ENCODE results near the gene NAV2.
A peak's percentile ranks its signal among the peaks of the same experiment; 100 is the strongest.
"Not testable (repeated sequence)": the region's sequence is repeated elsewhere in the genome, so short reads cannot be mapped to it uniquely, and the experiment has no call there.

NAV2 gene

DNA sequence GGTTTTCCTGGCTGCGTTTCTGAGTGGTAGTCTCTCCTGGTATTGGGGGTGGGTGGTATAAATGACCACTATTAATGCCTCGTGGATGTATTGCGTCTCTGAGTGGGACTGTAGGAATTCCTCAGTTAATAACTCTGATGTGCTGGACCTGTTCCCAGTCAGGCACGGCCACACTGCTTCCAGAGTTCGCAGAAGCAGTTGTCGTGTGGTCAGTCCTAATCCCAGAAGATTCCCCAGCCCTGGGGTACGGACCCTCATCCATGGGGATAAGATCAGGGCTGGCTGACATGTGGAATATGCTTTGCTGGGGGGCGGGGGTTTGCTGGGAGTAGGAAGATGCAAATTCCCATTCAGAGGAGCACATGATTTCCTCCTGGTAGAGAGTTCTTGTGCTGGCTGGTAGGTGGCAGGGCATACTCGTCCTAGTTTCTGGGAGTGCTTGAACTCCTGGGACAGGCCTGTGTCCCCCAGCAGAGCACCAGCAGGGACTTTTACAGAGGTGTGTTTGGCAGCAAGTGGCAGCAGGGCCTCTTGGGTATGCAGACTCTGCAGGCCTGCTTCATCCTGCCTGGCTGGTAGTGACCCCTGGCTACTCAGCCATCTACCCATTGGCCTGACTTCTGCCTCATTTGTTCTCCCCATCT, 157.4 kb downstream of the NAV2 start:
- no peak for DNase-seq

DNA sequence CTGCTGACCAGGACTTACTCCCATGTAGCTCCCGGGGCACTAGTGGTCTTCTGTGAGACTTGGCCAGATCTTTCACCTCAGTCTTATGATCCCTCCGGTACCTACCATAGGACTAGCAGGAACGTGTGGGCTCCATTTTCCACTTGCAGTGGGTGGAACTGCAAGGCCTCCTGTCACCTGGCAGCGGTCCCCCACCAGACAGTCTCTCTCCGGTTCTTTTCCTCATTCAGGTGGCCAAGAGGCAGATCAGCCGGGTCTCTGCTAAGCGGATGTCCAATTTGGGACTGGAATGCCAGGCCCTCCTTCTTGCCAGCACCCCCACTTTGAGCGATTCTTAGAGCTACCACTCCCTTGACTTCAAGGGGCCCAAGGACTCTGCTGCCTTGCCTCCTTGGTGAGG, 158.9 kb downstream of the NAV2 start:
- no peak for DNase-seq

DNA sequence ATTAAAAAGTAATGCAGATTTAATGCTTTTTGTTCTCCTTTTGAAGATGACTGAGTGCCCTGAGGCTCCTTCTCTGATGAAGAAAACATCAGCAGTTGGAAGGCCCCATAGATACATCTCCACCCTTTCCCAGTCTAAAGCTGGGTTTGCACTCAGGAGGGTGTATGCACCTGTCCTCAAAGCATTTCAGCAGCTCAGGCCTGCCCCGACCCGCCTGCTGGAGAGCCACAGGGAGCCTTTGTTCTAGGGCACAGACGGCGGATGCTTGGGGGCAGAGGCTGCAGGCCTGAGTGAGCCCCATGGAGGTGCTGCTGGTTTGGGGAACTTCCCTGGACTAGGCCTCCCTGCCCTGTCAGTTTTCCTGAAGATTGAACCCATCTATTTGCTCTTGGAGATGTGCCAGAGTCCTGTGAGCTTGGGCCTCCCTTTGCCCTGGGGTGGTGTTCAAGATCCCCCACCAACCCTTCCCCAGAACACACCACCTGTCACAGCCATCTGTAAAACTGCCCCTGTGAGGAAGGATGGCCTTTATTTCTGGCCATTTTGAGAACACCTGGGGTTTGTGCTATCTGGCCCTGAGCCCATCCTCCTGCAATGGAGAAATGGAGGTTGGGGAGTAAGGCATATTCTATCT, 160.0 kb downstream of the NAV2 start:
- peak; percentile 12 for DNase-seq

DNA sequence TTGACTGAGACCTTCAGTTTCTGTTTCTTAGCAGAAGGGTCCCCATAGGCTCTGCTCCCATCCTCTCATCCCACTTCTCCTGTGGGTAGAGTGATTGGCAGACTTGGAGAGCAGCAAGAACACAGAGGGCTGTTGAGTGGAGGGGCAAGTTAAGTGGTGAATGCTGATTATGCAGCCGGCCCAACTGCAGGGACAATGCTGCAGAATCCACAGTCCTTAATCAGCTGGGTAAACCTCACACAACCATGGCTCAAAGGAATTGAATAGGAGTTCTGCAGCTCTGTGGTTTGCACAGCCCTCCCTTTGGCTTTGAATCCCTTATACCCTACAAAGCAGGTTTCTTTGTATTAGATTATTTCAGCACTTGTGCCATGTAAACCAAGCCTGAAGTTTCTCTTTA, 161.1 kb downstream of the NAV2 start:
- peak; percentile 30 for DNase-seq

DNA sequence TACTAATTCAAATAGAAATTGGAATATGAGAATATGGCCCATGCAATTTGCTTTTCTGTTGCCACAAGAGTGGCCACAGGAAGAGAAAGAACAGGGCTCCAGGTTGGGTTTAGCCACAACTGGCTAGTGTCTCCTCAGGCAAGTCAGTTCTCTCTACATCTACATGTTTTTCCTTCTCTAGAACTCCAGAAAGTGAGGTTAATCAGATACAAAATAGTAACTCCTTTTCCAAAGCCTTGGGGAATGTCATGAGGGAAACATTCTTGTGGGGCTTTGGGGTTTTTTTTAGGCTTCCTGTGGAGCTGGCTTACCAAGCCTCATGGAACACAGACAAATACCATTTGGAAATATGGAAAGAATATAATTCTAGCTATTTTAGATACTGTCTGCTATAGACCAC, 161.6 kb downstream of the NAV2 start:
- no peak for DNase-seq

DNA sequence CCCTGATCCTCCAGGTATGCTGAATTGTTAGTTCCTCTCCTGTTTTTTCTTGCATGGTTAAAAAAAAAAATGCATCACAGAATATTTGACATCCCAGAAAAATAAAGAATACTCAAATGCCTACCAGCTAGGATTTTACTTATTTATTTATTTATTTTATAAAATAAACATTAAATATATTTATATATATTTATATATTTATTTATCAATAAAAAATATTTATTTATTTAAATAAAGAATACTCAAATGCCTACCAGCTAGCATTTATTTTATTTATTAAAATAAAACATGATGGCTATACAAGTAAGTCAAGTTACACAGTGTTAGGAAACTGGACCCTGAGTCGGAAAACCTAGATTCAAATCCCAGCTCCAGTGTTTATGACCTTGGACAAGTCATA, 164.1 kb downstream of the NAV2 start:
- no peak for DNase-seq

DNA sequence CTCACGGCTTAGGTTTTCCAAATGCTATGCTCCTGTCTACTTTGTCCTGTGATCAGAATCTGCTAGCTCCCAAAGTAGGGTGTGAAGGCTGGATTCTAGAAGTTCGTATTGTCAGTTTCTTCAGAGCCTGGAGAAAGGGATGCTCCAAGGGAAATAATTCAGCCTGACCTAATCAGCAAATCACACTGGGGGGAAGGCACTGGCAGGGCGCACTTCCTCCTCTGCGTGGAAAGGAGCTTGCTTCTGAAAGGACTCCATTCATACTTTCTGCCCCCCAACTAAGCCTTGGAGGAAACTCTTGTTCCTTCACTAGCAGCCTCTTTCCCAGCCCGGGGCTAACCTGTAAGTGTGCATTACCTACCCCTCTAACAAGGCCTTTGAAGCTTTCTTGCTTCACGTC, 165.9 kb downstream of the NAV2 start:
- no peak for DNase-seq

DNA sequence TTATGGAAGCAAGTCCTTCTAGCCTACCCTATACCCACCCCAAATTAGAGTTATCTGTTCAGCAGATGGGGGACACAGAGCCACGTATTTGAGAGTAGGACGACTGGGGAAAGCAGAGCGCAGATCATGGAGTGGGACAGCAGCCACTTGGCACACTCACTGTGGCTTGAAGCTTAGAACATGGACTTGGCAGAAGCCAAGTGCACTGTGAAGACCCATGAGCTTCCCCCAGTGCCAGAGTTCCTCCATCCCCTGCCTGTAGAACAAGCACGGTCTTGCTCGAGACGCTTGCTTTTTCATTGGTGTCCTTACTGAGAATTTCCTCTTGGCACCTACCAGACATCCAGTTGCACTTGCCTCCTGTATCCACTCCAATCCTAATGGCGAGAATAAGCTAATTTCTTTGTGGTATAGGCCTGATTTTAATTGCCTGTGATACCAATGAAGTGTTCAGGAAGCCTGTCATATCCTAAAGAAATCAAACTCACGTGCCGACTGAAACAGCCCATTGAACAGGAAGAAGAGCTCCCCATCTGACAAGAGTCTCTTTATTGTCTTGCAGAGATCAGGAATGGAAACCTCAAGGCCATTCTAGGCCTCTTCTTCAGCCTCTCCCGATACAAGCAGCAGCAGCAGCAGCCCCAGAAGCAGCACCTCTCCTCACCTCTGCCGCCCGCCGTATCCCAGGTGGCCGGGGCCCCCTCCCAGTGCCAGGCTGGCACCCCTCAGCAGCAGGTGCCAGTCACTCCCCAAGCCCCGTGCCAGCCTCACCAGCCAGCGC, 166.9 kb downstream of the NAV2 start:
- DNase-seq: no peak

DNA sequence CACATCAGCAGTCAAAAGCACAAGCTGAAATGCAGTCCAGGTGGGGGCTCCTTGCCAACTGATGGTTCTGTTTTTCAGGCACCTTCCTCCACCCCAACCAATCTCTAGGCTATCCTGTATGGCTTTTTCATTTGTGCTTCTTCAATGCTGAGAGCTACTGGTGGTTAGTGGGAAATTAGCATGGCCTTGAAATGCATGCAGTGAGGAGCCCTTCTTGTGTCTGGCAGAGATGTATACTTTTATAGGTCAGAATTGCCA, 167.4 kb downstream of the NAV2 start:
- DNase-seq: no peak

DNA sequence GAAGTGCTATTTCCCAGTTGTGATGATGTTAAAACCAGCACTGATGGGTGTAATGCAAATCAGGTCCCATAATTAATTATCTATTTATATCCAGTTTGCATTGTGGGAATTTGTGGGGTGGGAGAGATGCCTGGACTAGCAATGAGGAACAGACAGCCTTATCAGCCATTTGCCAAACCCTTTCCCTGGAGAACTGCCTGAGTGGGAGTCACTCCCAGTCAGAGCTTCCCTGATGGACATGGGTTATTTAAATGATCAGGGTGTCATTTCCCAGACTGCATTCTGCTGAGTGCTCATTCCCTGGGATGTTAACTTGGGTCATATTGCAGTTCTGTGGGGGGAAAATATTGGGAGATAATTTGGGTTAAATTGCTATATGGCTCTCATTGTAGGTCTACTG, 168.5 kb downstream of the NAV2 start:
- DNase-seq: no peak

DNA sequence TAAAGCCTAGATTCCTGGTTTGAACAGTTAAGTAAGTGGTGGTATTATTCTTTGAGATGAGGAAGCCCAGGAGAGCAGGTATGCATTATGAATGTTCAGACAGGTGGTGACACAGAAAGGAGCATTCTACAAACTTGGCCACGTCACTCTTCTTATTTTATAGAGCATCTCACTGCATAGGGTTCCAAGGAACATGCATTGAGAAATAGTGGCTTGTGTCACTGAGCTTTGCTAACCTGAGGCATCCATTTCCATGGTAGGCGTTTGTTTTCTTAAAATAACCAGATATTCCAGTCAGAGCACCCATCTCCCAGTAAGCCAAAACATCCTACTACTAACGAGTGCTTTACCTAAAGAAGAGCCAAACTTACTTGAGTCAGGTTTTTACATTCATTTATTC, 169.7 kb downstream of the NAV2 start:
- no peak for DNase-seq

DNA sequence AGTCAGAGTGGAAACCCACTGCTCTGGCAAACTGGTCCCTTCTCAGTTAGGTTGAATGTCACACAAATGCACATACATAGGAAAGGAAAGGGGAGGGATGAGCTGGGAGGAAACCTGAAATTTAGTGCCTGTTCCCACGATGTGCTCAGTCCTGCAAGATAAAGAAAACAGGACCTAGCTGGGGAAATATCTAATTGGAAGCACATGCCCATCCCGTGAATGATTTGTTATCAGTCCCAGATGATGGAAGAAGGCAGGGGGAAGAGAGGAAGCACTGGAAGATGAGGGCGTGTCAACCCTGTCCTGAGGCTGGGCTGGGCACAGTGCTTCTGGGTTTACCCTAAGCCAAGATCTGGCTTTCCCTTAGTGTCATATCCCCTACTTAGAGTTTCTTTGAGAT, 173.9 kb downstream of the NAV2 start:
- DNase-seq: no peak

DNA sequence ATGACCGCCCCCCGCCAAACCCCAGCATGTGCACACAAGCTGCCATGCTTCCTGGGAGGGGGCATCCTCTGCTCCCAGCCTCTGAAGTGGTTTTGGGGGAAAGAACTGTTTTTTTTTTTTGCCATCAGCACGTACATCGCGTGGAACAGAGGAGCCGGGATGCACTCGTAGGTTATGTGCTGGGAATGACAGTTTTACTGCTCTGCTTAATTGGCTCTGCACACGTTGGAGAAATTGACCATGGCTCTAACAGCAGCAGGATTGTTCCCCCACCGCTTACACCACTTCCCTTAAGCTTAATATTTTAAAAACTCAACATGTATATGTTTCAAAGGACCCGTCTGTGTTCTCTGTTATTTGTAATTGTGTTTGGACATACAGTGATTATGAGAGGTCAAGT, 175.2 kb downstream of the NAV2 start:
- no peak for DNase-seq

DNA sequence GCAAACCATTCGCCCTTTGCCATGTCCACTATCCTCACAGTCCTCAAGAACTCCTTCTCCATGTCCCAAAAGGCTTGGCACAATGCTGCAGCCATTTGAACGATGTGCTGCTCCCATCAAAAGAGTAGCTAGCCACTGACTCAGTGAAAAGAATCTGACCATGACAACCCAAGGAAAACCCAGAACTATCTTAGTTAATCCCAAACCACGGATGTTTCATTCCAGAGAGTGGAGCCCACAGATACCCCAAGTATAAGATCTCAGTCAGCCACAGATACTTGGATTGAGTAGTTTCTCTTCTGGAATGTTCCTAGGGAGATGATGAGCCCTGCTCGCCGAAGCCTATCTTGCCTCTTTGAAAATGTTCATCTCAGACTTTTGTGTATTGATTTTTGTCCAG, 176.9 kb downstream of the NAV2 start:
- DNase-seq: no peak

DNA sequence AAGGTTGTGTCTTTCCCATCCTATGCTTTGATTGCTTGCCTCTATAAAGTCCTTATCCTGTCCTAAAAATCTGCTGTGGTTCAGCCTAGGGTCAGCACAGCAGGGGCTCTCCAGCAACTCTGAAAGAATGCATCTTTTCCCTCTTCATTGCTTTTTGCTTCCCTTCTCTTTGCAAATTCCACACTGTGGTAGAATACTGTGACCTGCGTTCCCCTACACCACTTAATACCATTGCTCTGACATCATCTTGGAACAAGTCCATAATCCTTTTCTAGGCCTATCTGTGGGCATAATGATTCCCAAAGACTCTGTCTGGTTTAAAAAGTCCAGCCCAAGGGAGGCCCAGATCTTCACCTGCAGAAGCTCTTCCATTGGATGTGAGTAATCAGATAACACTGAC, 177.7 kb downstream of the NAV2 start:
- DNase-seq: no peak

DNA sequence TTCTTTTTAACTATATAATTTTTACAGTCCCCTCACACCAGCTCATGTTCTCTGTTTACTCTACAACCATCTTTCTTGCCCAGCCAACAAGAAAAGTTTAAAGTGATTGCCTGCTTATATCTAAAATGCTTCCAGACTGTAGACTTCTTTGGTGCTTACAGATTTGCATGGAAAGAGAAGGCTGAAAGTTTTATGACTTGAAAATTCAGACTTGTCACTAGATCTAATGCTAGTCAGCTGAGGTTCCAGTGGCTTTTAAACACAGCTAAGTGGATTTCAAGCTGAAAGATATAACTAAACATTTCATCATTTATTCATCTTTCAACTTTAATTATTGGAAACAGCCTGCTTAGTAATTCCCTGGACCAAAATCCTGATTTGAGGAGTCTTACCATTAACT, 178.4 kb downstream of the NAV2 start:
- DNase-seq: no peak

DNA sequence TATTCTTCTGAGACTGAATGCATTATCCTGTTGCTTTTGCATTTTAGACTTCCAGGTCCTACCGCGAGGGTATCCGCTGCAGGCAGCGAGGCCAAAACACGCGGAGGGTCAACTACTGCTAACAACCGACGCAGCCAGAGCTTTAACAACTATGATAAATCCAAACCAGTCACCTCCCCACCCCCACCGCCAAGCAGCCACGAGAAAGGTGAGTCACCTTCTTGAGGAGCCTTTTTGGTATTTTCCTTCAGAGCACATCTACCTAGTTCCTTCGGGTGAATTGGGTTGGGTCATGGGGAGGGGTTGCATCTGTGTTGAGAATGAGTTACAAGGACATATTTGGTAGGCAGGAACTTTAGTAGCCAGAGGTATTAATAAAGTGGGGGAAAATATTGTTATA, 179.8 kb downstream of the NAV2 start:
- DNase-seq: no peak

DNA sequence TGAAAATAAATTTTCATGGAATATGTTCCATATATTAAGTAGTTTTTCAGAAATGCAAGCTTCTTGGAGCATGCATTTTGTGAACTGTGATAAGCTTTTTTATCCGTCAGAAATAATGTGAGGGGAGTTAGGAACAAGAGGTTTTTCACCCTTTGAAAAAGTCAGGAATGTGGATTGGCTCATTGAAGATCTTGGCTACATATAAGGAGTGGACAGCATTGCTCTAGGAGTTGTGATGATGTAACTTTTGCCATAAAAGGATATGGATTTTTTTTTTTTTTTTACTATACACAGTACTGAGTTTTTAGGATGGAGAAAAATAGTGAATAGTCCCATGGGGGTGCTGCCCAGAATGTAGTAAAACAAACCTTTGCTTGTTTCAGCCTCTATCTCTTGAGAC, 180.2 kb downstream of the NAV2 start:
- DNase-seq: no peak

DNA sequence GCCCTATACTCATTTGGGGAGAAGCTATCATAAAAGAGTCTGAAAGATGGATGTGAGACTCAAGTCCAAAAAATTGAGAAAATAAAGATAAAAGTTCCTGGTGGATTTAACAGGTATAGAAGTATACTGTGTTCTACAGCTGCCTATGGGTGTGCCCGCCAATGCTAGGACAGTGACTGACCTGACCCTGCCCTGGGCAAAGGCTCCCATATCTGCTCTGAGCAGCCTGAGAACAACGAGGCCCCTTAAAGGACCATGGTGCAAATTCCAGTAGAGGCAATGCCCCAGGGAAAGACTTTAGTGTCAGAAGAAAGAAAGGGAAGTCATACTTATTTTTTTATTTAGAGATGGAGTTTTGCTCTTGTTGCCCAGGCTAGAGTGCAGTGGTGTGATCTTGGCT, 181.8 kb downstream of the NAV2 start:
- DNase-seq: no peak

DNA sequence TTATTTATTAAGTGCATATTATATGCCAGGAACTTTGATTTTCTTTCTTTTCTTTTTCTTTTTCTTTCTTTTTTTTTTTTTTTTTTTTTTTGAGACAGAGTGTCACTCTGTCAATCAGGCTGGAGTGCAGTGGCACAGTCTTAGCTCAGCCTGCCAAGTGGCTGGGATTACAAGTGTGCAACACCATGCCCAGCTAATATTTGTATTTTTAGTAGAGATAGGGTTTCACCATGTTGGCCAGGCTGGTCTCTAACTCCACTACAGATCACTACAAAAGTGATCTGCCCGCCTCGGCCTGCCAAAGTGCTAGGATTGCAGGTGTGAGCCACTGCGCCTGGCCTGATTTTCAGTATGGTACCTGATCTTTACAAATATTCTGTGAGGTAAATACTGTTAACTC, 182.4 kb downstream of the NAV2 start:
- DNase-seq: not testable (repeated sequence)

DNA sequence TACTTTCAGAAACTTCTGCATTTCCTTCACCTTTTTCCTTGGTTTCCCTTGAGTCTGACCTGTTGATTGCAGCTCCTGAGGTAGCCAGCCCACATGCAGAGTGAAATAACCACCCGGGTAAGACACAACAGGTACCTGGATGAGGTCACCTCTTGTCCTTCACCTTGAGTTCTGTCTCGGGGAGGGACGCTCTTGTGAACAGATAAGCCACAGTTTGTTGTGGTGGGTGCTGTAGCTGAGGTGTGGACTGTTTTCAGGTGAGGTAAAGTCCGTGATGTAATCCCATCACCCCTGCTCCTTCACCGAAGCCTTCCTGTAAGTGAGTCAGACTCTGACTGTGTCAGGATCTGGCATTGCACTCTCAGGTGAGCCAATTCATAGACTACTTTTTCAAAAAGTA, 183.1 kb downstream of the NAV2 start:
- DNase-seq: no peak

DNA sequence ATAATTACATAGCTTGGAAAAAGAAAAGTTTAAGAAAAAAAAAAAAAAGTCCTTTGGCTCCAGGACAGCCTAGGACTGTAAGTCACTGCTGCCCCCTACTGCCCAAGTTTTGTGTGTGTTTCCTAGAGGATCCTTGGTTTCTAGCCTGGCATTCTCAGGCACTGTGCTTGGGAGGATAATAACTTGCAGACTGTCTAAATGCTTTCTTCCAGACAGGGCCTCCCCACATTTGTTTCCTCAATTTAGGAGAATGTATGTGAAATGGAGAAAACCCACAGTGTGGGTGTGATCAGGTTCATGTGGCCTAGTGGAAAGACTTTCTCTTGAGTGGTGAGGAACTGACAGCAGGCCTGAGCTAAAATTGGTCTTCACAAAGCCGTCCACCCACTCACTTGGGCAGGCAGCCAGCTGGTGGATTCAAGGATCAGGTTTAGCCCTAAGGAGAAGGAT, 191.0 kb downstream of the NAV2 start:
- peak; percentile 88 for DNase-seq

DNA sequence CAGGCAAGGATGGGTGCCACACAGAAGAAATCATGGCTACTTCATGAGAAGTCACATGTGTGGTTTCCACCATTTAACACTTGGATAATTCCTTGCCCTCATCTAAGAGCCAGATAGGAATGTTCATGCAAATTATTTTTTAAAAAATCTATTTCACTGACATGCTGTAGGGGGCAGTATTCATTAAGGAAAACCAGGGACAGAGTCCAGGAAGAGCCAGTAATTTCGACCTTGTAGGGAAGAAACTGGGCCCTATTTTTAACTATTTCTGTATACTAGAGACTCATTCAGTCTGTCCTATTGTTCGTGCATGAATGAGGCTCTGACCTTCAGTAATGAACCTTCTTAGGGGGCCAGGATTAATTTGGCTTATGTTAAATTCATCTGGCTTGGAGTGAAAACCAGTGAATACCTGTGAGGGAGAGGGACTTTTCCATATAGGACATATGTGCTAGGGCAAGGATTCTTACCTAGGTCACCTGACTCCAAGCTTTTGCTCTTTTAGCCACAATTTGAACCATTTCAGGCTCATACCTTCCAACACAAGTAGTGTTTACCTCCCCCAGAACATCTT, 192.7 kb downstream of the NAV2 start:
- peak; percentile 82 for DNase-seq

DNA sequence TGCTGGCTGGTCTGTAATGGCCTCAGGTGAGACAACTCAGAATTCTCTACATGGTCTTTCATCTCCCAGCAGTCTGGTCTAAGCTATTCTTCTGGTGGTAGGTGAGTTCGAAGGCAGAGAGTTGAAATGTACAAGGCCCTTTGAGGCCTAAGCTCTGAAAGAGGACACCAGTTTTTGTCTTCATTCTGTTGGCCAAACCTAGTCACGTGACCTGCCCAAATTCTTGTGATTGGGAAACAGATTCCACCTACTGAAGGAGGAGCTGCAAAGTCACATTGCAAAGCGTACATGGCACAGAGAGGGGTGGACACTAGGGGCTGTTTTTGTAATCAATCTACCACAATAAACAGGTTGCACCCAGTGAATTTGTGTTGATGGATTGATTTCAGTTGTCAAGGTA, 193.5 kb downstream of the NAV2 start:
- no peak for DNase-seq
